Measurements from ENCODE around the gene KCND3.

The KCND3 gene

GRCh38 chr1:111876631-111877030 lies 112.8 kb downstream of the KCND3 start:
- H3K27me3 ChIP-seq (ENCODE audit: control insufficient read depth in 2 of 2, insufficient read depth in 2 of 2, low read length in 2 of 2), result no peaks in the 10 kb centered on the region
- no peaks in the 10 kb centered on the region for H3K36me3 ChIP-seq (ENCODE audit: control insufficient read depth in 2 of 2, insufficient read depth in 2 of 2, low read length in 2 of 2)
- no peaks in the 10 kb centered on the region for H3K4me1 ChIP-seq (ENCODE audit: control insufficient read depth in 2 of 2, insufficient read depth in 2 of 2, low read length in 2 of 2)
- H3K9ac ChIP-seq (ENCODE audit: low read depth in 1 of 2, low read length in 2 of 2), result no peak overlapping the region
- H3K27ac ChIP-seq (ENCODE audit: low read depth in 2 of 2, low read length in 2 of 2), result no peak overlapping the region
- H3K4me3 ChIP-seq (ENCODE audit: low read length in 2 of 2), result no peak overlapping the region
- H3K9me3 ChIP-seq (ENCODE audit: control insufficient read depth in 2 of 2, low read length in 2 of 2), result no peaks in the 10 kb centered on the region

DNA sequence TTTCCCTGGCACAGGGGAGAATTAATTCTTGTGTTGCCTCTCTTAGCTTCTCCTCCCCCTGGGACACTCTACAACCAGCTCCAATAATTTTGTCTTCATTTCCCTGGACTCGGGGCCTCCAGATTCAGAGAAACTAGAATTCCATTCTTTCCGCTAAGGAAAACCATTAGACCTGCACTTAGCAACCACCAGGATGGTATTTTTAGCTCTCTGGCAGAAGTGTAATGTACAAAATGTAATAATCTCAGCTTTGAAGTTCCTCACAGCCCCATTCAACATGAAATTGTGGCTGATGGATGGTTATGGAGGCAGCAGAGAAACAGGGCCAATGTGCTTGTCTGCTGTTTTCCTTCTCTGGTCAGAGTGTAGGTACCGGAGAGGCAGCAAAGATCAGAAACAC lies 113.8 kb downstream of the KCND3 start:
- H3K36me3 ChIP-seq (ENCODE audit: control insufficient read depth in 2 of 2, insufficient read depth in 2 of 2, low read length in 2 of 2), result no peaks in the 10 kb centered on the region
- H3K4me3 ChIP-seq (ENCODE audit: low read length in 2 of 2), result no peak overlapping the region
- no peaks in the 10 kb centered on the region for H3K9me3 ChIP-seq (ENCODE audit: control insufficient read depth in 2 of 2, low read length in 2 of 2)
- H3K4me1 ChIP-seq (ENCODE audit: control insufficient read depth in 2 of 2, insufficient read depth in 2 of 2, low read length in 2 of 2), result no peaks in the 10 kb centered on the region
- no peaks in the 10 kb centered on the region for H3K27me3 ChIP-seq (ENCODE audit: control insufficient read depth in 2 of 2, insufficient read depth in 2 of 2, low read length in 2 of 2)
- H3K9ac ChIP-seq (ENCODE audit: low read depth in 1 of 2, low read length in 2 of 2), result no peak overlapping the region
- no peak overlapping the region for H3K27ac ChIP-seq (ENCODE audit: low read depth in 2 of 2, low read length in 2 of 2)

- Histone ChIP-seq H3K27ac (ENCODE audit: low read depth in 2 of 2, low read length in 2 of 2) (no peak overlapping the region), H3K27me3 (ENCODE audit: control insufficient read depth in 2 of 2, insufficient read depth in 2 of 2, low read length in 2 of 2) (peaks cover 0 to 4% of the 10 kb centered on the region in 2 donors), H3K36me3 (ENCODE audit: control insufficient read depth in 2 of 2, insufficient read depth in 2 of 2, low read length in 2 of 2) (no peaks in the 10 kb centered on the region), H3K4me1 (ENCODE audit: control insufficient read depth in 2 of 2, insufficient read depth in 2 of 2, low read length in 2 of 2) (no peaks in the 10 kb centered on the region), H3K9me3 (ENCODE audit: control insufficient read depth in 2 of 2, low read length in 2 of 2) (no peaks in the 10 kb centered on the region), H3K4me3 (ENCODE audit: low read length in 2 of 2) (no peak overlapping the region), H3K9ac (ENCODE audit: low read depth in 1 of 2, low read length in 2 of 2) (no peak overlapping the region)
Observed at GRCh38 chr1:111873460-111874030, 115.9 kb downstream of the KCND3 start.

DNA sequence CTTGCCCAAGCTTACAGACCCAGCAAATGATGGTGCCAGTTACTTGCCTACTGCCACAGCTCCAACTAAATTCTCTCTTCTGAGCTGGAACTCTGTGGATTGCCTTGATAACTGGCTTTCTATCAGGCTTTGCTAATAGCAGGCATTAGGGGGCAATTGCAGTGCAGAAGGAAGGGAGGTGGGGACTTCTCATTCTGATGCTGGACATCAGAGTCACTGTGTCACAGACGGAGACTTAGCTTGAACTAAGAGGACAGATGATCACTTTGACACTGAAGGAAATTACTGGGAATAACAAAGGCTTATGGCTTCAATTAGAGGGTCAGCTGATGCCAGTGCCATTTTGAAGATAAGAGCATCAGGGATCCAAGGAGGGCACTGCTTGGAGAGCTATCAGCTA lies 119.3 kb downstream of the KCND3 start:
- no peak overlapping the region for H3K9ac ChIP-seq (ENCODE audit: low read depth in 1 of 2, low read length in 2 of 2)
- H3K27me3 ChIP-seq (ENCODE audit: control insufficient read depth in 2 of 2, insufficient read depth in 2 of 2, low read length in 2 of 2), result peaks cover 0 to 4% of the 10 kb centered on the region in 2 donors
- no peaks in the 10 kb centered on the region for H3K36me3 ChIP-seq (ENCODE audit: control insufficient read depth in 2 of 2, insufficient read depth in 2 of 2, low read length in 2 of 2)
- no peaks in the 10 kb centered on the region for H3K9me3 ChIP-seq (ENCODE audit: control insufficient read depth in 2 of 2, low read length in 2 of 2)
- no peaks in the 10 kb centered on the region for H3K4me1 ChIP-seq (ENCODE audit: control insufficient read depth in 2 of 2, insufficient read depth in 2 of 2, low read length in 2 of 2)
- no peak overlapping the region for H3K27ac ChIP-seq (ENCODE audit: low read depth in 2 of 2, low read length in 2 of 2)
- H3K4me3 ChIP-seq (ENCODE audit: low read length in 2 of 2), result no peak overlapping the region

- H3K36me3 ChIP-seq (ENCODE audit: control insufficient read depth in 2 of 2, insufficient read depth in 2 of 2, low read length in 2 of 2), result no peaks in the 10 kb centered on the region
- peaks cover 0 to 4% of the 10 kb centered on the region in 2 donors for H3K27me3 ChIP-seq (ENCODE audit: control insufficient read depth in 2 of 2, insufficient read depth in 2 of 2, low read length in 2 of 2)
- H3K9me3 ChIP-seq (ENCODE audit: control insufficient read depth in 2 of 2, low read length in 2 of 2), result no peaks in the 10 kb centered on the region
- H3K4me1 ChIP-seq (ENCODE audit: control insufficient read depth in 2 of 2, insufficient read depth in 2 of 2, low read length in 2 of 2), result no peaks in the 10 kb centered on the region
- no peak overlapping the region for H3K27ac ChIP-seq (ENCODE audit: low read depth in 2 of 2, low read length in 2 of 2)
- H3K4me3 ChIP-seq (ENCODE audit: low read length in 2 of 2), result no peak overlapping the region
- no peak overlapping the region for H3K9ac ChIP-seq (ENCODE audit: low read depth in 1 of 2, low read length in 2 of 2)
Observed at GRCh38 chr1:111867868-111868440, 121.5 kb downstream of the KCND3 start.

DNA sequence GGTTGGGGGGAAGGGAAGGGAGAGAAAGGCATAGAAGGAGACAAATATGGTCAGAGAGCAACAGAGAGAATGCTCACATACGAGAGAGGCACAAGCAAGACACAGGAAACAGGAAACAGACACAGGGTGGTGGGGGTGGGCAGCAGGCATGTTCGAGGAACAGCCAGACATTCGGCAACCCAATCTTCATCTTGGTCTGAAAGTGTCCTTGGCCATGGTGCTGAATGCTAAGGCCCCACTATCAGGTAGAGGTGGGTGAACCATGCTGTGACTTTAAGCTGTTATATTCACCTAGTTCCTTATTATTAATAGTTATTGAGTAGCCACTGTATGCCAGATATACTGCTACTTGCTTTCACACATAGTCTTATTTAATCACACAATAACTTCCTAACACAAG lies 124.6 kb downstream of the KCND3 start:
- H3K9ac ChIP-seq (ENCODE audit: low read depth in 1 of 2, low read length in 2 of 2), result no peak overlapping the region
- H3K9me3 ChIP-seq (ENCODE audit: control insufficient read depth in 2 of 2, low read length in 2 of 2), result no peaks in the 10 kb centered on the region
- H3K27ac ChIP-seq (ENCODE audit: low read depth in 2 of 2, low read length in 2 of 2), result no peak overlapping the region
- H3K4me3 ChIP-seq (ENCODE audit: low read length in 2 of 2), result no peak overlapping the region
- H3K27me3 ChIP-seq (ENCODE audit: control insufficient read depth in 2 of 2, insufficient read depth in 2 of 2, low read length in 2 of 2), result no peaks in the 10 kb centered on the region
- H3K4me1 ChIP-seq (ENCODE audit: control insufficient read depth in 2 of 2, insufficient read depth in 2 of 2, low read length in 2 of 2), result no peaks in the 10 kb centered on the region
- no peaks in the 10 kb centered on the region for H3K36me3 ChIP-seq (ENCODE audit: control insufficient read depth in 2 of 2, insufficient read depth in 2 of 2, low read length in 2 of 2)

DNA sequence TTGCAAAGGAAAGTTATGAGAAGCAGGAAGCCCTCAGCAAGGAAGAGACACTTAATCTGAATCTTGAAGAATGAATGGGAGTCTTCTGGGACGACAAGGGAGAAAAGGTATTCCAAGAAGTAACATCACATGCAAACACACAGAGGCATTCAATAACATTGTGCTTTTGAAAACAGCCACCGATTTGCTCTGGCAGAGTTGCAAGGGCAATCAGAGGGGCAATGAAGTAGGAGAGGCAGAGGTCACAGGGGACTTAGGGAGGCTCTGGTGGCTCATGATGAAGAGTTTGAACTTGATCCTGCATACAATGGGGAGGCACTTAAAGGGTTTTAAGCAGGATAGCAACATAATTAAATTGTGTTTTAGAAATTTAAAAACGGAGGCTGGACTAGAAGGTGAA lies 126.1 kb downstream of the KCND3 start:
- Histone ChIP-seq H3K4me3 (ENCODE audit: low read length in 2 of 2) (no peak overlapping the region), H3K27me3 (ENCODE audit: control insufficient read depth in 2 of 2, insufficient read depth in 2 of 2, low read length in 2 of 2) (no peaks in the 10 kb centered on the region), H3K9ac (ENCODE audit: low read depth in 1 of 2, low read length in 2 of 2) (no peak overlapping the region), H3K36me3 (ENCODE audit: control insufficient read depth in 2 of 2, insufficient read depth in 2 of 2, low read length in 2 of 2) (no peaks in the 10 kb centered on the region), H3K9me3 (ENCODE audit: control insufficient read depth in 2 of 2, low read length in 2 of 2) (no peaks in the 10 kb centered on the region), H3K27ac (ENCODE audit: low read depth in 2 of 2, low read length in 2 of 2) (no peak overlapping the region), H3K4me1 (ENCODE audit: control insufficient read depth in 2 of 2, insufficient read depth in 2 of 2, low read length in 2 of 2) (no peaks in the 10 kb centered on the region)

- no peaks in the 10 kb centered on the region for H3K4me1 ChIP-seq (ENCODE audit: control insufficient read depth in 2 of 2, insufficient read depth in 2 of 2, low read length in 2 of 2)
- H3K4me3 ChIP-seq (ENCODE audit: low read length in 2 of 2), result no peak overlapping the region
- H3K27me3 ChIP-seq (ENCODE audit: control insufficient read depth in 2 of 2, insufficient read depth in 2 of 2, low read length in 2 of 2), result no peaks in the 10 kb centered on the region
- no peak overlapping the region for H3K27ac ChIP-seq (ENCODE audit: low read depth in 2 of 2, low read length in 2 of 2)
- H3K9me3 ChIP-seq (ENCODE audit: control insufficient read depth in 2 of 2, low read length in 2 of 2), result no peaks in the 10 kb centered on the region
- no peak overlapping the region for H3K9ac ChIP-seq (ENCODE audit: low read depth in 1 of 2, low read length in 2 of 2)
- H3K36me3 ChIP-seq (ENCODE audit: control insufficient read depth in 2 of 2, insufficient read depth in 2 of 2, low read length in 2 of 2), result no peaks in the 10 kb centered on the region
Observed at GRCh38 chr1:111862599-111862998, 126.9 kb downstream of the KCND3 start.

DNA sequence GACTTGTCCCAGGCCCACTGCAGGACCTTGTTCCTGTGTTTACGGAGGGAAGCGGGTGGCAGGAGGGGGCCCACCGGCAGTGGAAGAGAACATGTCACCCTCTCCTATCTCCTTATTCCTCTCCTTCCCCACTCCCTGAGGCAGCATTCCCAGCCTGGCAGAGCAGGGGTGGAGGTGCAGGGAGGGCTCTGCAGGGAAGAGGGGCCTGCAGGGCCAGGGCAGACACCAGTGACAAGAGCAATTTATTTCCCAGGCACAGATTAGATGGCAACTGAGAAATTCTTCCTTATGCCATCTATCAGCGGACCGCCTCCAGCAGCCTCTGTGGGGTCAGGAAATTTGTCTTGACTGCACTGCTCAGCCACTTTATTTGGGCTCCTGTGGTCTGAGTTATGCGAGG lies 127.9 kb downstream of the KCND3 start:
- no peaks in the 10 kb centered on the region for H3K4me1 ChIP-seq (ENCODE audit: control insufficient read depth in 2 of 2, insufficient read depth in 2 of 2, low read length in 2 of 2)
- no peak overlapping the region for H3K9ac ChIP-seq (ENCODE audit: low read depth in 1 of 2, low read length in 2 of 2)
- no peaks in the 10 kb centered on the region for H3K27me3 ChIP-seq (ENCODE audit: control insufficient read depth in 2 of 2, insufficient read depth in 2 of 2, low read length in 2 of 2)
- H3K9me3 ChIP-seq (ENCODE audit: control insufficient read depth in 2 of 2, low read length in 2 of 2), result no peaks in the 10 kb centered on the region
- H3K36me3 ChIP-seq (ENCODE audit: control insufficient read depth in 2 of 2, insufficient read depth in 2 of 2, low read length in 2 of 2), result no peaks in the 10 kb centered on the region
- H3K27ac ChIP-seq (ENCODE audit: low read depth in 2 of 2, low read length in 2 of 2), result no peak overlapping the region
- H3K4me3 ChIP-seq (ENCODE audit: low read length in 2 of 2), result no peak overlapping the region

GRCh38 chr1:111857194-111857651 lies 132.2 kb downstream of the KCND3 start:
- H3K27ac ChIP-seq (ENCODE audit: low read depth in 2 of 2, low read length in 2 of 2), result no peak overlapping the region
- no peak overlapping the region for H3K9ac ChIP-seq (ENCODE audit: low read depth in 1 of 2, low read length in 2 of 2)
- no peaks in the 10 kb centered on the region for H3K9me3 ChIP-seq (ENCODE audit: control insufficient read depth in 2 of 2, low read length in 2 of 2)
- H3K27me3 ChIP-seq (ENCODE audit: control insufficient read depth in 2 of 2, insufficient read depth in 2 of 2, low read length in 2 of 2), result no peaks in the 10 kb centered on the region
- no peak overlapping the region for H3K4me3 ChIP-seq (ENCODE audit: low read length in 2 of 2)
- no peaks in the 10 kb centered on the region for H3K36me3 ChIP-seq (ENCODE audit: control insufficient read depth in 2 of 2, insufficient read depth in 2 of 2, low read length in 2 of 2)
- no peaks in the 10 kb centered on the region for H3K4me1 ChIP-seq (ENCODE audit: control insufficient read depth in 2 of 2, insufficient read depth in 2 of 2, low read length in 2 of 2)
